IPS DF 6.9 (cell line): ENCODE results near the gene RCAN2.

Experiments
- DNase-seq: peaks from one replicate; pipeline ENCODE4 v3.0.0-alpha.2; 2013; ENCODE audit warnings: low read depth, low spot score
- H3K27ac ChIP-seq: one replicate; pipeline ENCODE4 v1.5.1; 2013; ENCODE audit warnings: low read length, control low read depth
- H3K27me3 ChIP-seq: 2 replicates; pipeline ENCODE4 v1.6.1; 2013; ENCODE audit warnings: mild to moderate bottlenecking, low read length; ENCODE audit not compliant: control insufficient read depth, insufficient read depth
- H3K36me3 ChIP-seq: 2 replicates; pipeline ENCODE4 v1.6.1; 2013; ENCODE audit warnings: low read length; ENCODE audit not compliant: control insufficient read depth, insufficient read depth
- H3K4me1 ChIP-seq: 2 replicates; pipeline ENCODE4 v1.6.1; 2013; ENCODE audit warnings: low read length; ENCODE audit not compliant: control insufficient read depth, insufficient read depth
- H3K4me3 ChIP-seq: 2 replicates; pipeline ENCODE4 v1.5.1; 2013; ENCODE audit warnings: mild to moderate bottlenecking, low read length
- H3K9me3 ChIP-seq: 2 replicates; pipeline ENCODE4 v1.6.1; 2013; ENCODE audit warnings: low read length, inconsistent platforms; ENCODE audit not compliant: control insufficient read depth, insufficient read depth
- WGBS: extraction: QIAGEN DNeasy Blood & Tissue Kit; methylation state at CpG from one replicate; pipeline ENCODE4 v1.1.7; 2013; ENCODE audit warnings: mixed read lengths, missing lambda C conversion rate; ENCODE audit not compliant: insufficient read length, insufficient coverage; 5-methylcytosine and 5-hydroxymethylcytosine counted together

The RCAN2 gene

DNA sequence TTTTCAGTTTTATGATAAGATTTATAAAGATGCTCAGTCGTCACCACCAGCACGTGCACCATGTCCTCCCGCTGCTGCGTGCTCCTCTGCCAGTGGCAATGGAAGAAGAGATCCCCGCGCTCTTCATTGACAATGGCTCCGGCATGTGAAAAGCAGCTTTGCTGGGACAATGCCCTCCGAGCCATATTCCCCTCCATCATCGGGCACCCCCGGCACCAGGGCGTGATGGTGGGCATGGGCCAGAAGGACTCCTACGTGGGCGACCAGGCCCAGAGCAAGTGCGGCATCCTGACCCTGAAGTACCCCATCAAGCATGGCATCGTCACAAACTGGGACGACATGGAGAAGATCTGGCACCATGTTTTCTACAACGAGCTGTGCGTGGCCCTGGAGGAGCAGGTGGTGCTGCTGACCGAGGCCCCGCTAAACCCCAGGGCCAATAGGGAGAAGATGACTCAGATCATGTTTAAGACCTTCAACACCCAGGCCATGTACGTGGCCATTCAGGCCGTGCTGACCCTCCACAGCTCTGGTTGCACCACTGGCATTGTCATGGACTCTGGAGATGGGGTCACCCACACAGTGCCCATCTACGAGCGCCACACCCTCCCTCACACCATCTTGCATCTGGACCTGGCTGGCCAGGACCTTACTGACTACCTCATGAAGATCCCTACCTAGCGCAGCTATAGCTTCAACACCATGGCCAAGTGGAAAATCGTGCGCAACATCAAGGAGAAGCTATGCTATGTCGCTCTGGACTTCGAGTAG is 286.2 kb downstream of the RCAN2 start:
- DNase-seq = no peak
- no peaks in the 10 kb centered on the region for H3K9me3 ChIP-seq
- H3K27ac ChIP-seq = no peak overlapping the region
- H3K36me3 ChIP-seq = no peaks in the 10 kb centered on the region
- no peaks in the 10 kb centered on the region for H3K4me1 ChIP-seq
- 83% methylated on average over 1 of the region's 29 CpGs for WGBS
- no peak overlapping the region for H3K4me3 ChIP-seq
- no peaks in the 10 kb centered on the region for H3K27me3 ChIP-seq

DNA sequence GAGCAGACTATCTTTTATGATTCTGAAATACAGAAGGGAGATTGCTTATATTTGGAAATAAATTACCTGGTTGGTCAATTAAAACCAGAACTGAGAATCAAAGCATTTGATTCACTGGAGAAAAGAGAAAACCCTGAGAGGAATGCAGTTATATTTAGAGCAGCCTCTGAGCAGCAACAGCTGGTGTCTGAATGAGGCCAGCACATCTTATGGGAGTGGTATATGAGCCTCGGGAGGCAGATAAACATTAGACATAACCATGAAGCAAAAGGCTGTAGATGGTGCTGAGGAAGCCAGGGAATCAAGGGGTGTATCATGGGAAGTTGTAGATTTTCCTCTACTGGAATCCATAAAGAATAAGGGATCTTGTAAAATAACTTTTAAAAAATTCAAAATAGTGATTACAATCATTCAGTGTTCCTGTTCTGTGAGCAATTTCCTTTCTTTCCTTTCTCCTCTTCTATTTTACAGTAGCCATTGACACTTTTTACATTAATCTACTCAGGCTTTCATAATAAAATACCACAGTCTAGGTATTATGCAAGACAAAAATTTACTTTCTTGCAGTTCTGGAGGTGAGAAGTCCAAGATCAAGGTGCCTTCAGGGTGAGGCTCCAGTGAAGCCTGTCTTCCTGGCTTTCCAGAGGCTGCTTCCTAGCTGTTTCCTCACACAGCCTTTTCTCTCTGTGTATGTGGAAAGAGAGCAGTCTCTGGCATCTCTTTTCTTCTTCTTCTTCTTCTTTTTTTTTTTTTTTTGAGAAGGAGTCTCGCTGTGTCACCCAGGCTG is 287.7 kb downstream of the RCAN2 start:
- Histone ChIP-seq H3K4me3 (no peak overlapping the region), H3K36me3 (no peaks in the 10 kb centered on the region), H3K4me1 (no peaks in the 10 kb centered on the region; the same call in 1 of the 2 replicates), H3K27ac (no peak overlapping the region), H3K9me3 (no peaks in the 10 kb centered on the region), H3K27me3 (no peaks in the 10 kb centered on the region)
- no CpG with 5 or more reads among the region's 2 CpGs for WGBS
- no peak for DNase-seq

DNA sequence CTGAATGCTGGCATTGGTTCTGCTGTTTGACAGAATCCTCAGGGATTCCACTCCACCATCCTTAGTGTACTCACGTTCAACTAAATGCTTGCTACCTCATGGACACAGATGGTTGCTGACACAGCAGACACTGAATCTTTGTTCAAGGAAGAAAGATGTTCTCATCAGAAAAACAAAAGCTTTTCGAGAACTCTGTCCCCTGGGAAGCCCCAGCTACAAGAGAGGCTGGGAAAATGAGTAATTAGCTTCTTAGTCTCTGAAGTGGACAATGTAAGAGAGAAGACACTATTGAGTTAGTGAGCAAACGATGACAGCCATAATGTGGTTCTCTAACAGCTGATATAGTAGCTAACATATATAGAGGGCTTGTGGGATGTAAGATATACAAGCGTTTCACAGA is 289.5 kb downstream of the RCAN2 start:
- WGBS = no CpG with 5 or more reads among the region's 4 CpGs
- H3K4me3 ChIP-seq = no peak overlapping the region
- no peaks in the 10 kb centered on the region for H3K9me3 ChIP-seq
- H3K27ac ChIP-seq = no peak overlapping the region
- H3K27me3 ChIP-seq = no peaks in the 10 kb centered on the region
- no peaks in the 10 kb centered on the region; the same call in 1 of the 2 replicates for H3K4me1 ChIP-seq
- DNase-seq = no peak
- H3K36me3 ChIP-seq = no peaks in the 10 kb centered on the region

DNA sequence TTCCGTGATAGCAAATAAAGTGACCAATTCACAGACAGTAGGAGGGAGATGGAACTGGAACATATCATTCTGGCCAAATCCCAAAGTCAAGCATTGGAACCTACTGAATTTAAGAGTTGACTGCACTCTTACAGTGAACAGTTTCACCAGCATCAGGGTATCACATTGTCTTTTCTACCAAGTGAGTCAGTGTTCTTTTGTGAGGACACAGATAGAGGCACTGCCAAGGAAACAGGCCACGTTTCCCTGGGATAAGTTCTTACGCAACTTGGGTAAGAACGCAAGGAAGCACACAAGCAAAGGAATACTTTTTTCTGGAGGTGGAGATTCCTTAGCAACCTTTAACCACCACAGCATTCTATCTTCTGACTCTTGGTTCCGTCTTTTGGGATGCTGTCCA is 291.9 kb downstream of the RCAN2 start:
- no peak overlapping the region for H3K27ac ChIP-seq
- H3K4me1 ChIP-seq = no peaks in the 10 kb centered on the region; the same call in 1 of the 2 replicates
- H3K27me3 ChIP-seq = no peaks in the 10 kb centered on the region
- H3K4me3 ChIP-seq = no peak overlapping the region
- no peaks in the 10 kb centered on the region for H3K9me3 ChIP-seq
- WGBS = no CpG with 5 or more reads among the region's 5 CpGs
- no peak for DNase-seq
- no peaks in the 10 kb centered on the region for H3K36me3 ChIP-seq

DNA sequence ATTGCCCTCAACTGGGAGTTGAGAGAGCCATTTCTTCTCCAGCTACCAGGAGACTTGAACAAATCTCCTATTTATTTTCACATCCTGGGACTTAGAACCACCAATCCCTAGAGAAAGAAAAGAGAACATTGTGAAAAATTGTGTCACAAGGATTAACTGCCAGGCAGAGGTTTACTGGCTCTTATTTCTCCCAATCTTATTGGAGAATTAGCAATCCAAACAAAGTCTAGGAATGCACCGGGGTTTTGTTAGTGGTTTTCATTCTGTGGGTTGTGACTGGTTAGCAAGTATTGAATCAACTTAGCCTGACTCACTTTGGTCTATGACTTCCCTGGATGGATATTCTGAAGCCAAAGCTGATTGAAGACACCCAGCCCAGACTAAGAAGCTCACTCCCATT is 299.3 kb downstream of the RCAN2 start:
- DNase-seq = no peak
- Histone ChIP-seq H3K27me3 (no peaks in the 10 kb centered on the region; the same call in 1 of the 2 replicates), H3K4me3 (no peak overlapping the region), H3K36me3 (no peaks in the 10 kb centered on the region), H3K27ac (no peak overlapping the region), H3K9me3 (no peaks in the 10 kb centered on the region), H3K4me1 (no peaks in the 10 kb centered on the region; the same call in 1 of the 2 replicates)
- WGBS = no CpG with 5 or more reads among the region's 1 CpG

DNA sequence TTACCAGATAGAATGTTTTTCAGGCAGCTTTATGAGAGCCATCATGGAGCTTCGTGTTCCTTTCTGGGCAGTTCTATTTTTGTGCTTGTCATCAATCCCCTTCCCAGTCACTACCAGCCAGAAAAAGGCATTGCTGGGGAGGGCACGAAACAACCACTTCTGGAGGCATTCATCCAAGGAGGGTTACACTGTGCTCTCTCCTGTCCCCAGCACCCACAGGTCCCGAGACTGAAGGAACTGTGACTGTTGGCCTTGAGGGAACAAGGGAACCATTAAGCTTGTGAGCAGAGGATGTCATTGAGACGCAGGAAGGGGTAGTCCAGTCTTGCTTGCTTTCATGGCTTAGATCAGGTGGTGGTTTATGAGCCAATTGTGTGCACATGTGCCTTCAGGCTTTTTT is 300.4 kb downstream of the RCAN2 start:
- Histone ChIP-seq H3K4me1 (no peaks in the 10 kb centered on the region), H3K9me3 (no peaks in the 10 kb centered on the region), H3K4me3 (no peak overlapping the region), H3K27me3 (no peaks in the 10 kb centered on the region; the same call in 1 of the 2 replicates), H3K36me3 (no peaks in the 10 kb centered on the region), H3K27ac (no peak overlapping the region)
- no CpG with 5 or more reads among the region's 4 CpGs for WGBS
- DNase-seq = no peak

DNA sequence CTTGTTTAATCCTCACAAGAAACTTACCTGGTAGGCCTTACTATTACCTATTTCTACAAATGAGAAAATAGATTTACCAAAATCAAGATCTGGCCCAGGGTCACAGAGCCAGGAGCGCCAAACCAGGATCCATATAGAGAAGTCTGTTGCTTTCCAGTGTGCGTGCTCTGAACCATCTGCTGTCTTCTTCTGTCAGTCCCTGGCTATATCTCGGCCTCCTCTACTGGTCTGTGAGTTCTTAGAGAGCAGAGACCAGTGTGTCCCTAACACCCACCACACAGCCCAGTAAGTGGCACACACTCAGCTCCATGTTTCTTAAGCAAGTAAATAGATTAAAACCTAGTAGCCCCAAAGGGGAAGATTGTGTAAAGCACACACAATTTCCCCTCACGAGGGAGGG is 301.5 kb downstream of the RCAN2 start:
- Histone ChIP-seq H3K4me3 (no peak overlapping the region), H3K27me3 (no peaks in the 10 kb centered on the region; the same call in 1 of the 2 replicates), H3K4me1 (no peaks in the 10 kb centered on the region), H3K9me3 (no peaks in the 10 kb centered on the region), H3K27ac (no peak overlapping the region), H3K36me3 (no peaks in the 10 kb centered on the region)
- DNase-seq = no peak
- WGBS = no CpG with 5 or more reads among the region's 4 CpGs

DNA sequence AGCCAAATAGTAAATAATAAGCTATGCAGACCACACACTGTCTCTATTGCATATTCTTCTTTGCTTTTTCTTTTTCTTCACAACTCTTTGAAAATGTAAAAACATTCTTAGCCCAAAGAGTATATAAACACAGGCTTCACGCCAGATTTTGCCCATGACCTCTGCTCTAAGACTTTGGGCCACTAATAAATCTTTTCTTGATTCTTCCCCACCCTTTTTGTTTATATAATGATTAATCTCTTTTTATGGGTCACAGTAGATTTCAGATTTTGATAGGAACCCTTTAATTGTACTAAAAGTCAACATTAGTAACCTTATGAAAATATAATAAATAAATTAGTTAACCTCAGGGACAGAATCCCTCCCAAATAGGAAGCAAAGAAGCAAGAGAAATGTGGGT is 304.7 kb downstream of the RCAN2 start:
- Histone ChIP-seq H3K27me3 (no peaks in the 10 kb centered on the region; the same call in 1 of the 2 replicates), H3K27ac (no peak overlapping the region)

DNA sequence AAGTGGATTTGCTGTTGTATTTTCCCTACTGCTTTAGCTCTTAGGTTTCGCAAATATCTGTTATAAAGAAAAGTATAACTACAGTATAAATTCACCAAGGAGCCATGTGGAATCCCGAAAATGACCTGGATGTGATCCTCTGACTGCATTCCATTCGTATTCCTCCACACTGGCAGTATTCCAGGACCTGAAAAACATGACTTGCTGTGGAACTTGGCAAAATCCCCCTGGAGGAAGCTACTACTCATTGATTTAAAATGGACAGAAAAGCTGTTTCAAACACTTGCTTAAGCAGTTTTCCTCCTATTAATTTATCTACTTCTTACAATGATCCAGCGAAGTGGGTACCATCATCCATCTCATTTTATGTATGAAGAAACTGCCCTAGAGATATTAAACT is 307.1 kb downstream of the RCAN2 start:
- H3K27me3 ChIP-seq = no peaks in the 10 kb centered on the region
- no peak for DNase-seq
- no peaks in the 10 kb centered on the region for H3K9me3 ChIP-seq
- no CpG with 5 or more reads among the region's 4 CpGs for WGBS
- no peaks in the 10 kb centered on the region for H3K4me1 ChIP-seq
- no peak overlapping the region for H3K4me3 ChIP-seq
- H3K27ac ChIP-seq = no peak overlapping the region
- H3K36me3 ChIP-seq = no peaks in the 10 kb centered on the region

More for the DNA sequence above, 304.7 kb downstream of the RCAN2 start:
- no peak for DNase-seq
- H3K4me3 ChIP-seq = no peak overlapping the region
- no peaks in the 10 kb centered on the region for H3K36me3 ChIP-seq
- no peaks in the 10 kb centered on the region for H3K4me1 ChIP-seq
- H3K9me3 ChIP-seq = no peaks in the 10 kb centered on the region
- whole genome bisulfite sequencing = no CpG with 5 or more reads among the region's 1 CpG

DNA sequence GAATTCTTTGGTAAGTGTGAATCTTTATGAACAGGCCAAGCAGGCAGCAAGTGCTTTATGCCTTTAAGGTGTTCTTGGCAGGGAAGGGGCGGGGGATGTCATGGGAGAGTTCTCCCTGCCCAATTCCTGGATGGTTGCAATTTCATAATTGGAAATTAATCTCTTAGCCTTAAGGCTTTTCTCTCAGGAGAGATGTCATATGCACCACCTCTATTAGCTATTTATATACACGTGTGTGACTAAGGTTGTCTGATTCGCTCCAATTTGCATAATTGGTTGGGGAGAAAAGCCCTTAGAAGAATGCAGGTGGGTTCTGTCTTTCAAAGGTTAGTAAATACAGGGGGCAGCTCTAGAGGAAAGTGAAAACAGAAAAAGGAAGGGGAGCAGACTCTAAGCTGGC is 315.3 kb downstream of the RCAN2 start:
- H3K4me1 ChIP-seq = no peaks in the 10 kb centered on the region
- H3K9me3 ChIP-seq = no peaks in the 10 kb centered on the region
- no peak overlapping the region for H3K4me3 ChIP-seq
- WGBS = no CpG with 5 or more reads among the region's 3 CpGs
- DNase-seq = no peak
- no peak overlapping the region for H3K27ac ChIP-seq
- no peaks in the 10 kb centered on the region for H3K27me3 ChIP-seq
- no peaks in the 10 kb centered on the region for H3K36me3 ChIP-seq
